Endometrial microvascular endothelial cells (primary cell): ENCODE measurements around the gene CFHR1. TPM values are rescaled to one million over a fixed set of nuclear protein-coding genes. Genes with fewer than 3 reads are reported as not detected.
"Not testable (repeated sequence)": the region's sequence is repeated elsewhere in the genome, so short reads cannot be mapped to it uniquely, and the experiment has no call there.

Experiments
- in situ Hi-C: cut with HindIII; loops from 2 replicates; pipeline ENCODE4 v1.10.0; 2017; ENCODE audit warnings: low sequenced_read_pairs, low pct_unique_long_range_greater_than_20kb; ENCODE audit errors: inconsistent ontology term
- total RNA-seq: library from RNA; depleted of rRNA; stranded (reverse); fragments of >200 nt; gene quantifications from one replicate; pipeline ENCODE4 v1.2.3, GENCODE V29; 2015; ENCODE audit errors: inconsistent ontology term

The CFHR1 gene
- total RNA-seq, result not detected

DNA sequence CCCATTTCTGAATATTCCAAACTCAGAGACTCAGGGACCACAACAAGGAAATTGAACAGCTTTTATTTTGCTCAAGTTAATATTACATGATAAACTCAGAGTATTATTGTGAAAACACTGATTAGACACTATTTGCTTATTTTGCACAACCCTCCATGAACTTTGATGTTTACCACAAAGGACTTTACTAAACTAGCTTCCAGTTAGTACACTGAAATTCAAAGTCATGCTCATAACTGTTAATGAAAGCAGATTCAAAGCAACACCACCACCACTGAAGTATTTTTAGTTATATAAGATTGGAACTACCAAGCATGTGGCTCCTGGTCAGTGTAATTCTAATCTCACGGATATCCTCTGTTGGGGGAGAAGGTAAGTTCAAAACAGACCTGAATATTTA lies at the start of gene CFHR1:
Gene CFHR1 (plus strand): TSS at position 201 of the 400 bp plus-strand sequence. CDS start 114 bp downstream, at position 315.
- in situ Hi-C loops, result not testable (repeated sequence)

DNA sequence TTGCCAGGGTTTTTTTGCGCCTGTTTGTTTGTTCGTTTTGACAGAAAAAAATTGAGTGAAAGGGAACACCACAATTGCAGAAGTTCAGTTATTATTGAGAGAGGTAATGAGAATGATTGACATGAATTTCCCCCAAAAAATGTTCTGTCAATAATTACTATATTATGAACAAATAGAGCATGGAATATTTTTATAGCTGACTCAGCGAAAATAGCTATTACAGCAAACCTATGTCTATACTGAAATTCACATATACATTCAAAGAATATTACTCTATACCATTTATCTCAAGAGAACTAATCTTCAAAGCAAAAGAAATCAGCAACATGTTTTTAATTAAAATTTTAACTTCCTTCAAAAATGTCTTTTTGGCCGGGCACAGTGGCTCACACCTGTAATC lies 49.7 kb upstream of the CFHR1 start:
- in situ Hi-C loops, result not testable (repeated sequence)

- in situ Hi-C loops, result no loop called here
Observed at GRCh38 chr1:196773713-196774112, 45.8 kb upstream of the CFHR1 start.

DNA sequence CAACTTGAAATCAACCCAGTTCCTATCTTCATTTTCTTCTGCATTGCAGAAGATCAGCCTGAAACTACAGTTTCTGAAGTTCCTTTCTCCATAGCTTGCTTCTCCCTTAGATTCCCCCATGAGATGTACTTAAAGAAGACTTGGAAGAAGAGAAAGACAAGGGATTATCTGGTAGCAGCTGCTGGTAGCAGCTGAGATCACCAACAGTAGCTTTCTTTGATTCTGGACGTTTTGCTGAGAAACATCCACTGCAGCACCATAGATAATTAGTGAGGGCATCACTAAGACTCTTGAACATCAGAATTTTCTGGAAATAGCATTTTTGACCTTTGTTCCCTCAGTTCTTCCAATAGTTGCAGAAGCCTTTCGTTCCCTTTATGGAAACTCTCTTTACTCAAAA lies 45.4 kb upstream of the CFHR1 start:
- in situ Hi-C loops, result no loop called here

DNA sequence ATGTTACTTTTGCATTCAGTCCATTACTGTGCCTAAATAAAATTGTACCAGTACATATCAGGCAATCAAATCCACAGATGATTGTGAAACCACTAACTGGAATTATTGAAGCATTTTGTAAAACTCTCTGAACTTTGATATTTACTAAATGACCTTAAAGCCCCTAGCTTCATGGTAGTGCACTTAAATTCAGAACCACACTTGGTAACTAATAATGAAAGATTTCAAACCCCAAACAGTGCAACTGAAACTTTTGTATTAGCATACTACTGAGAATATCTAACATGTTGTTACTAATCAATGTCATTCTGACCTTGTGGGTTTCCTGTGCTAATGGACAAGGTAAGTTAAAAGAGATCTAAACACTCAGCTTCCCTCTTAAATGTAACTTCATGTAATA lies 44.9 kb upstream of the CFHR1 start, which contains the start of gene CFHR3:
Gene CFHR3 (plus strand): TSS at position 238 of the 400 bp plus-strand sequence. CDS start 47 bp downstream, at position 285.
- in situ Hi-C loops, result no loop called here

DNA sequence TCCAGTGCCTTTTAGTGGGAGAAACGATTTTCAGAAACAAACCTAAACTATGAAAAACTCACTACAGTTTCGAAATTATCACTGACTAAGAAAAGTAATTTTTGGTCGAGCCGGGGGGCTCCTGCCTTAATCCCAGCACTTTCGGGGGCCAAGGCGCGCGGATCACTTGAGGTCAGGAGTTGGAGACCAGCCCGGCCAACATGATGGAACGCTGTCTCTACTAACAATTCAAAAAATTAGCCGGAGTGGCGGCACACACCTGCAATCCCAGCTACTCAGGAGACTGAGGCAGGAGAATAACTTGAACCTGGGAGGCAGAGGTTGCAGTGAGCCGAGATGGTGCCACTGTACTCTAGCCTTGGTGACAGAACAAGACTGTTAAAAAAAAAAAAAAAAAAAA lies 41.9 kb upstream of the CFHR1 start:
- in situ Hi-C loops, result no loop called here

- in situ Hi-C loops, result no loop called here
Observed at GRCh38 chr1:196779093-196779492, 40.4 kb upstream of the CFHR1 start.

GRCh38 chr1:196791252-196791651 lies 28.3 kb upstream of the CFHR1 start:
- in situ Hi-C loops, result not testable (repeated sequence)

DNA sequence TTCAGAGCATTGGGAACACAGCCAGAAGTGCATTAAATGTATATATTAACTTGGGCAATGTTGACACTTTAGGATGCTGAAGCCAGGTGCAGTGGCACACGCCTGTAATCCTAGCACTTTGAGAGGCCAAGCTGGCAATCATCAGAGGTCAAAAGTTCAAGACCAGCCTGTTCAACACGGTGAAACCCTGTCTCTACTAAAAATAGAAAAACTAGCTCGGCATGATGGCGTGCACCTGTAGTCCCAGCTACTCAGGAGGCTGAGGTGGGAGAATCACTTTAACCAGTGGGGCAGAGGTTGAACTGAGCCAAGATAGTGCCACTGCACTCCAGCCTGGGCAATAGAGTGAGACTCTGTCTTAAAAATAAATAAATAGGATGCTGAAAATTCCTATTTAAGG lies 25.4 kb upstream of the CFHR1 start:
- in situ Hi-C loops, result not testable (repeated sequence)

DNA sequence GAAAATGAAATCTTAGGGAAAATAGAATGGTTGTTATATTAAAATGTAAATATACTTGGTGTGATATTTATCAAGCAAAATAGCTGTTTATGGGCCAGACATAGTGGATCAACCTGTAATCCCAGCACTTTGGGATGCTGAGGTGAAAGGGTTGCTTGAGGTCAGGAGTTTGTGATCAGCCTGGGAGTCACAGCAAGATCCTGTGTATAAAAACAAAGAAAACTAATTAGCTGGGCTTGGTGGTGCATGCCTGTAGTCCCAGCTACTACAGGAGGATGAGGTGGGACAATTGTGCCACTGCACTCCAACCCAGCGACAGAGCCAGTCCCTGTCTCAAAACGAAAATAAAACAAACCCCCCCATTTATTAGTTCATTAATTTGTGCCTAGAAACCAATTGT lies 21.6 kb upstream of the CFHR1 start:
- in situ Hi-C loops, result no loop called here

GRCh38 chr1:196801920-196802319 lies 17.6 kb upstream of the CFHR1 start:
- in situ Hi-C loops, result not testable (repeated sequence)

- in situ Hi-C loops, result no loop called here
Observed at GRCh38 chr1:196808529-196809235, 10.8 kb upstream of the CFHR1 start.

DNA sequence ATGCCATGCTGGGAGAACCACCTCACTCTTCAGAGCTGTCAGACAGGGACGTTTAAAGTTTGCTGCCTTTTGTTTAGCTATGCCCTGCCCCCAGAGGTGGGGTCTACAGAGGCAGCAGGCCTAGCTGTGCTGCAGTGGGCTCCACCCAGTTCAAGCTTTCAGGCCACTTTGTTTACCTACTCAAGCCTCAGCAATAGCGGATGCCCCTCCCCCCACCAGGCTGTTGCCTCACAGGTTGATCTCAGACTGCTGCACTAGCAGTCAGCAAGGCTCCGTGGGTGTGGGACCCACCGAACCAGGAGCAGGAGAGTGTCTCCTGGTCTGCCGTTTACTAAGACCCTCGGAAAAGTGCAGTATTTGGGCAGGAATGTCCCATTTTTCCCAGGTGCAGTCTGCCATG lies 2.1 kb upstream of the CFHR1 start:
- in situ Hi-C loops, result not testable (repeated sequence)

DNA sequence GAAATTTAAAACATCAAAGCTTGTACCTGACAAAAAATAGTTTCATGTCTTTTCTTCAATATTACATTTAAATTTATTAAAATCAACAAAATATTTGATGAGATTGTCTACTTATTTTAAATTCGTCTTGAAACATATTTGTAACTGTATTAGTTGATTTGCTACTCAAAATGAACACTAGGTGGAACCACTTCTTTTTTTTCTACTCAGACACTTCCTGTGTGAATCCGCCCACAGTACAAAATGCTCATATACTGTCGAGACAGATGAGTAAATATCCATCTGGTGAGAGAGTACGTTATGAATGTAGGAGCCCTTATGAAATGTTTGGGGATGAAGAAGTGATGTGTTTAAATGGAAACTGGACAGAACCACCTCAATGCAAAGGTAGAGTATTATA lies 8.3 kb downstream of the CFHR1 start:
- in situ Hi-C loops, result not testable (repeated sequence)

- in situ Hi-C loops, result not testable (repeated sequence)
Observed at GRCh38 chr1:196849613-196850492, 30.3 kb downstream of the CFHR1 start.

GRCh38 chr1:196856053-196856452 lies 36.5 kb downstream of the CFHR1 start:
- in situ Hi-C loops, result no loop called here

DNA sequence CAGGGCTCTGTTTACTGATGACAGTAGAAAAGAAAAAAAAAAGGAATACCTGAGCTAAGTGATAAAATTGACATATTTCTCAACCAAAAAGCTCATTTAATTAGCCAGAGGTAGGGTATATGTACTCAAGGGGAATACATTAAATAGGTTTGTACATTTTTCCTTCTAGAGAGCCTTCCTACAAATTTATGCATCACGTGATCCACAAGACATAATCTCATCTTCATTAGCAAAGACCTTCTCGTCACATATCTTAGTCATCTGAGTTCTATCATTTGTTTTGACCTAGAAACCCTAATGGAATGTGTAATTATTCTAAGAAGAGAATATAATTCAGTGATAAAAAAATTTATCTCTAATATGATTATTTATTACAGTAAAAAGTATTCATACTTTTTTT lies 37.7 kb downstream of the CFHR1 start:
- in situ Hi-C loops, result no loop called here

GRCh38 chr1:196858811-196859210 lies 39.3 kb downstream of the CFHR1 start:
- in situ Hi-C loops, result no loop called here

DNA sequence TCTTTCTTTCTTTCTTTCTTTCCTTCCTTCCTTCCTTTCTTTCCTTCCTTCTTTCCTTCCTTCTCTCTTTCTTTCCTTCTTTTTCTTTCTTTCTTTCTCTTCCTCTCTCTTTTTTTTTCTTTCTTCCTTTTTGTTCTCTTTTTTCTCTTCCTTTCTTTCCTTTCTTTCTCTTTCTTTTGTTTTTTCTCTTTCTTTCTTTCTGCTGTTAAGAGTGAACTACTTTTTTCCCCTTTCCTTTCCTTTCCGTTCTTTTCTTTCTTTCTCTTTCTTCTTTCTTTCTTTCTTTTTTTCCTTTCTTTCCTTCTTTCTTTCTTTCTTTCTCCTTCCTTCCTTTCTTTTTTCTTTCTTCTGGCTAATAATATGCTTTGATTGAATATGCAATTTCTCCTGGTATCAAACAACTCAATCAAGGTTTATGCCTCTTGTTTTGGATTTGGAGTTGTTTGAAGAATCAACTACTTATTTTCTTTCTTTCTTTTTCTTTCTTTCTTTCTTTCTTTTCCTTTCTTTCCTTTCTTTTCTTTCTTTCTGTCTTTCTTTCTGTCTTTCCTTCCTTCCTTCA lies 40.9 kb downstream of the CFHR1 start:
- in situ Hi-C loops, result no loop called here

- in situ Hi-C loops, result no loop called here
Observed at GRCh38 chr1:196861429-196861828, 41.9 kb downstream of the CFHR1 start.
